Peyer's patch (tissue), 4 donors: Measurements from ENCODE around the gene FBXO47. TPM values are rescaled to one million over a fixed set of nuclear protein-coding genes. Genes with fewer than 3 reads are reported as not detected.

Experiments
- DNase-seq, 3 donors: peaks; one replicate each; pipeline ENCODE4 v3.0.0-alpha.2; 2017 to 2019
- H3K27ac ChIP-seq, 4 donors: fragments of 200-600 bp; sonication (generic); one replicate each; pipeline ENCODE4 v1.5.1; 2016 to 2019
- H3K27me3 ChIP-seq, 2 donors: fragments of 200-600 bp; sonication (generic); one replicate each; pipeline ENCODE4 v1.5.1; 2019
- H3K36me3 ChIP-seq, 3 donors: fragments of 200-600 bp; sonication (generic); one replicate each; pipeline ENCODE4 v1.5.1; 2016 to 2019
- H3K4me1 ChIP-seq, 4 donors: fragments of 200-600 bp; sonication (generic); one replicate each; pipeline ENCODE4 v1.5.1; 2016 to 2019
- H3K4me3 ChIP-seq, 4 donors: fragments of 200-600 bp; sonication (generic); 1 replicate in 3 of 4; 2 replicates in 1 of 4; pipeline ENCODE4 v1.5.1; 2016 to 2019; ENCODE audit warnings: mild to moderate bottlenecking in 1 of 4
- H3K9me3 ChIP-seq, 4 donors: fragments of 200-600 bp; sonication (generic); one replicate each; pipeline ENCODE4 v1.5.1; 2016 to 2019; ENCODE audit warnings: mild to moderate bottlenecking in 1 of 4
- POLR2A ChIP-seq, 2 donors: fragments of 450-650 bp; IDR thresholded peaks; one replicate each; pipeline ENCODE4 v1.5.1; 2017; ENCODE audit warnings: antibody characterized with exemption in 2 of 2, mild to moderate bottlenecking in 2 of 2, moderate library complexity in 2 of 2
- total RNA-seq, 4 donors: library from RNA; depleted of rRNA; stranded (reverse); fragments of >200 nt; gene quantifications; one replicate each; pipeline ENCODE4 v1.1.0, GENCODE V29; 2016
- TF ChIP-seq, protein P1 (sequence below), 6 experiments: fragments of 450-650 bp in 4 of 6; fragments of 200-600 bp in 2 of 6; sonication (generic) in 1 of 6; IDR thresholded peaks; one replicate each; pipeline ENCODE4 v1.5.1; 2017 to 2019; ENCODE audit warnings: antibody characterized with exemption in 6 of 6, mild to moderate bottlenecking in 3 of 6, moderate library complexity in 1 of 6

Gene FBXO47
- total RNA-seq, 4 donors from 2014 or later: not detected

DNA sequence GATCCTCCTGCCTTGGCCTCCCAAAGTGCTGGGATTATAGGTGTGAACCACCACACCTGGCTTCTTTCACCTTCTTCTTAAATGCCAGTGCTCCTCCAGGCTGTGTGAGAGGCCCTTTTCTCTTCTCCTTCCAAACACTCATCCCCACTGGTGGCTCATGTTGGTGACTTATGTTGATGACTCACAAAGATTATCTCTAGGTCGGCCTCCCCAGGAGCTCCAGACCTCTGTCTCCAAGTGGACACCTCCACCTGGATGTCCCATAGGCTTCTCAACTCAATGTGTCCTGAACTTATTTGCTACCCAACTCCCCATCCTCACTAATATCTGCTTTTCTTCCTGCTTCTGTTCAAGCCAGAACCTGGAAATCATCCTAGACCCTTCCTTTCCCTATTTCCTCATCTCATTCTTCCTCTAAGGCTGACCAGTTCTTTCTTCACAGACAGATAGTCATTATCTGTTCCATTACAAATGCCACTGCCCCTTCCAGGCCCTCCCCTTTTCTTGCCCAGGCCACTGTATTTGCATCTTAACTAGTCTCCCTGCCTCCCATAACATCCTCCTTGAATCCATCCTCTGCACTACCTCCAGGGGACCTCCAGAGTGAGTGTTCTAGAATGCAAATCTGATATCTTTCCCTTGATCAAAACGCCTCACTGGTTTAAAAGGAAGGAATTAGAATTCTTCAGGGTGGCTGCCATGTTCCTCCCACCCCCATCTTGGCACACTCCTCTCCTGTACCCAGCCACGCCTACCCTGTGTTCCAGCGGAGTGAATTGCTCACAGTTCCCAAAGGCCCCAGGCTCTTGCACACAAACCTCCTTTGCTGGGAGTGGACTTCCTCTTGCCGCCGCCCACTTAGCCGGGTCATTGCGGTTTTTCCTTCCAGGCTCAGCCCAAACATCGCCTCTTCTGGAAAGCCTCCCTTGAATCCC, 34.8 kb upstream of the FBXO47 start:
- peak overlapping the region; percentile 52 to 80 (median 66) for H3K27ac ChIP-seq
- H3K36me3 ChIP-seq: no peaks in the 10 kb centered on the region
- no peak for TF ChIP-seq POLR2A (IDR thresholded peaks at IDR 0.05)
- TF ChIP-seq, protein P1, sequence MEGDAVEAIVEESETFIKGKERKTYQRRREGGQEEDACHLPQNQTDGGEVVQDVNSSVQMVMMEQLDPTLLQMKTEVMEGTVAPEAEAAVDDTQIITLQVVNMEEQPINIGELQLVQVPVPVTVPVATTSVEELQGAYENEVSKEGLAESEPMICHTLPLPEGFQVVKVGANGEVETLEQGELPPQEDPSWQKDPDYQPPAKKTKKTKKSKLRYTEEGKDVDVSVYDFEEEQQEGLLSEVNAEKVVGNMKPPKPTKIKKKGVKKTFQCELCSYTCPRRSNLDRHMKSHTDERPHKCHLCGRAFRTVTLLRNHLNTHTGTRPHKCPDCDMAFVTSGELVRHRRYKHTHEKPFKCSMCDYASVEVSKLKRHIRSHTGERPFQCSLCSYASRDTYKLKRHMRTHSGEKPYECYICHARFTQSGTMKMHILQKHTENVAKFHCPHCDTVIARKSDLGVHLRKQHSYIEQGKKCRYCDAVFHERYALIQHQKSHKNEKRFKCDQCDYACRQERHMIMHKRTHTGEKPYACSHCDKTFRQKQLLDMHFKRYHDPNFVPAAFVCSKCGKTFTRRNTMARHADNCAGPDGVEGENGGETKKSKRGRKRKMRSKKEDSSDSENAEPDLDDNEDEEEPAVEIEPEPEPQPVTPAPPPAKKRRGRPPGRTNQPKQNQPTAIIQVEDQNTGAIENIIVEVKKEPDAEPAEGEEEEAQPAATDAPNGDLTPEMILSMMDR (IDR thresholded peaks at IDR 0.05): no peak
- peak in 1 of 3 donors; percentile 72 for DNase-seq
- H3K4me1 ChIP-seq: peaks cover 0 to 14% (median 0%) of the 10 kb centered on the region in 4 donors
- no peaks in the 10 kb centered on the region for H3K27me3 ChIP-seq
- H3K9me3 ChIP-seq: peaks cover 0 to 10% (median 3%) of the 10 kb centered on the region in 4 donors
- H3K4me3 ChIP-seq: no peak overlapping the region

- no peak for DNase-seq
- peaks cover 0 to 14% (median 0%) of the 10 kb centered on the region in 4 donors for H3K4me1 ChIP-seq
- H3K36me3 ChIP-seq: no peaks in the 10 kb centered on the region
- peak overlapping the region; percentile 42 to 80 (median 55) for H3K27ac ChIP-seq
- peaks cover 0 to 18% (median 7%) of the 10 kb centered on the region in 4 donors for H3K9me3 ChIP-seq
- TF ChIP-seq, protein P1 (IDR thresholded peaks at IDR 0.05): no peak
- TF ChIP-seq POLR2A (IDR thresholded peaks at IDR 0.05): no peak
- H3K4me3 ChIP-seq: no peak overlapping the region
- no peaks in the 10 kb centered on the region for H3K27me3 ChIP-seq
Measured at GRCh38 chr17:39000021-39000601, 32.9 kb upstream of the FBXO47 start.

DNA sequence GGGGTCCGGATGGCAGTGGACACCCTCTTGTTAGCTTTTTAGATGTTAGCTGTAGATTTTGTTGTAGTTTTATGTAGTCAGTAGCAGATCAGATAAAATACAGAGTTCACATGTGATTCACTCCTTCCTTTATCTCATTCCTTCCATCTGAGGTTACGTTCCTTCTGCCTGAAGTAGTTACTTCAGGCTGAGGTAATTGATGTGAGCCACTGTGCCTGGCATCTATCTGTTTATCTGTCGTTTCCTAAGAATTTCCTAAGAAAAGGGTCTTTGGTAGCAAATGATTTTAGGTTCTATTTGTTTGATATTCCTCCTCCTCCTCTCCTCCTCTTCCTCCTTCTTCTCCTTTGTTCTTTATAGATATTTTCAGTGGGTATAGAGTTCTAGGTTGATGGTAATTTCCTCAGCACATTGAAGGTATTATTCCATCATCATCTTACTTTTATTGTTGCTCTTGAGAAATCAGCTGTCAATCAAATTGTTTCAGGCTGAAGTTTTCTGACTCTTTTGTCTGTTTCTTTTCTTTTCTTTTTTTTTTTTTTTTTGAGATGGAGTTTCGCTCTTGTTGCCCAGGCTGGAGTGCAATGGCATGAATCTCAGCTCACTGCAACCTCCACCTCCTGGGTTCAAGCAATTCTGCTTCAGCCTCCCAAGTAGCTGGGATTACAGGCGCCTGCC, 29.6 kb upstream of the FBXO47 start:
- no peak for DNase-seq
- Histone ChIP-seq H3K36me3 (no peaks in the 10 kb centered on the region), H3K9me3 (peaks cover 0 to 18% (median 7%) of the 10 kb centered on the region in 4 donors), H3K4me3 (no peak overlapping the region), H3K4me1 (peaks cover 0 to 8% (median 0%) of the 10 kb centered on the region in 4 donors), H3K27me3 (no peaks in the 10 kb centered on the region), H3K27ac (no peak overlapping the region)
- no peak for TF ChIP-seq POLR2A (IDR thresholded peaks at IDR 0.05)
- TF ChIP-seq, protein P1 (IDR thresholded peaks at IDR 0.05): no peak

GRCh38 chr17:38994026-38994425, 26.8 kb upstream of the FBXO47 start:
- H3K27me3 ChIP-seq: no peaks in the 10 kb centered on the region
- no peak for DNase-seq
- no peak overlapping the region for H3K27ac ChIP-seq
- no peak overlapping the region for H3K4me3 ChIP-seq
- no peaks in the 10 kb centered on the region for H3K36me3 ChIP-seq
- no peaks in the 10 kb centered on the region for H3K4me1 ChIP-seq
- H3K9me3 ChIP-seq: peaks cover 0 to 18% (median 7%) of the 10 kb centered on the region in 4 donors
- TF ChIP-seq, protein P1 (IDR thresholded peaks at IDR 0.05): no peak
- TF ChIP-seq POLR2A (IDR thresholded peaks at IDR 0.05): no peak

- H3K4me1 ChIP-seq: no peaks in the 10 kb centered on the region
- no peaks in the 10 kb centered on the region for H3K36me3 ChIP-seq
- TF ChIP-seq POLR2A (IDR thresholded peaks at IDR 0.05): no peak
- TF ChIP-seq, protein P1 (IDR thresholded peaks at IDR 0.05): no peak
- H3K4me3 ChIP-seq: no peak overlapping the region
- H3K27me3 ChIP-seq: no peaks in the 10 kb centered on the region
- no peak overlapping the region for H3K27ac ChIP-seq
- no peaks in the 10 kb centered on the region for H3K9me3 ChIP-seq
- DNase-seq: no peak
Measured at GRCh38 chr17:38984666-38985065, 17.5 kb upstream of the FBXO47 start.
